ENCODE results near the gene CLEC16A. TPM values are rescaled to one million over a fixed set of nuclear protein-coding genes. Genes with fewer than 3 reads are reported as not detected.
A peak's percentile ranks its signal among the peaks of the same experiment; 100 is the strongest.

Gene CLEC16A
- polyA plus RNA-seq (2013, experiment 1 of 2) = 8.1 TPM
- polyA plus RNA-seq (2013, experiment 2 of 2) = 8.4 TPM

- Histone ChIP-seq H3K27ac (ENCODE audit: low read depth, low read length) (no peak within 1 kb of the TSS; the same call in 1 of the 2 replicates), H3K4me3 (ENCODE audit: low read length) (peak within 1 kb of the TSS; percentile 79), H3K4me1 (ENCODE audit: insufficient read depth, low read length) (peaks cover 51% of the 10 kb centered on the region), H3K9ac (ENCODE audit: low read depth, low read length) (peak within 1 kb of the TSS; percentile 29; the same call in 1 of the 2 replicates), H3K27me3 (ENCODE audit: insufficient read depth, low read length) (0 out of 2 replicates have a peak, but pooled peaks cover 8% of the 10 kb centered on the region), H3K36me3 (ENCODE audit: insufficient read depth, low read length) (0 out of 2 replicates have a peak, but pooled peaks cover 7% of the 10 kb centered on the region), H3K9me3 (ENCODE audit: insufficient read depth, low read depth, low read length) (no peaks in the 10 kb centered on the region)
- 2% methylated on average over 86 of the region's 86 CpGs for WGBS
These were observed at the start of gene CLEC16A for GRCh38 chr16:10944249-10945064. Gene CLEC16A (plus strand): TSS chr16:10944564. CDS start chr16:10944718, 154 bp downstream.

GRCh38 chr16:10895053-10895946, 49.1 kb upstream of the CLEC16A start:
- H3K27ac ChIP-seq (ENCODE audit: low read depth, low read length) = no peak overlapping the region
- H3K9ac ChIP-seq (ENCODE audit: low read depth, low read length) = no peak overlapping the region
- H3K27me3 ChIP-seq (ENCODE audit: insufficient read depth, low read length) = no peaks in the 10 kb centered on the region
- no peaks in the 10 kb centered on the region for H3K4me1 ChIP-seq (ENCODE audit: insufficient read depth, low read length)
- 30% methylated on average over 15 of the region's 17 CpGs for WGBS
- H3K36me3 ChIP-seq (ENCODE audit: insufficient read depth, low read length) = no peaks in the 10 kb centered on the region
- H3K4me3 ChIP-seq (ENCODE audit: low read length) = no peak overlapping the region
- no peaks in the 10 kb centered on the region for H3K9me3 ChIP-seq (ENCODE audit: insufficient read depth, low read depth, low read length)

GRCh38 chr16:10896165-10896564, 48.2 kb upstream of the CLEC16A start:
- no peaks in the 10 kb centered on the region for H3K4me1 ChIP-seq (ENCODE audit: insufficient read depth, low read length)
- H3K9ac ChIP-seq (ENCODE audit: low read depth, low read length) = no peak overlapping the region
- no peak overlapping the region for H3K27ac ChIP-seq (ENCODE audit: low read depth, low read length)
- no peaks in the 10 kb centered on the region for H3K36me3 ChIP-seq (ENCODE audit: insufficient read depth, low read length)
- no peak overlapping the region for H3K4me3 ChIP-seq (ENCODE audit: low read length)
- WGBS = 60% methylated on average over 1 of the region's 3 CpGs
- H3K27me3 ChIP-seq (ENCODE audit: insufficient read depth, low read length) = no peaks in the 10 kb centered on the region
- no peaks in the 10 kb centered on the region for H3K9me3 ChIP-seq (ENCODE audit: insufficient read depth, low read depth, low read length)

- no peak overlapping the region for H3K9ac ChIP-seq (ENCODE audit: low read depth, low read length)
- no peaks in the 10 kb centered on the region for H3K9me3 ChIP-seq (ENCODE audit: insufficient read depth, low read depth, low read length)
- no peaks in the 10 kb centered on the region for H3K36me3 ChIP-seq (ENCODE audit: insufficient read depth, low read length)
- WGBS = 100% methylated on average over 1 of the region's 2 CpGs
- H3K4me3 ChIP-seq (ENCODE audit: low read length) = no peak overlapping the region
- no peak overlapping the region for H3K27ac ChIP-seq (ENCODE audit: low read depth, low read length)
- no peaks in the 10 kb centered on the region for H3K4me1 ChIP-seq (ENCODE audit: insufficient read depth, low read length)
- H3K27me3 ChIP-seq (ENCODE audit: insufficient read depth, low read length) = no peaks in the 10 kb centered on the region
These were observed 47.6 kb upstream of the CLEC16A start for GRCh38 chr16:10896723-10897122.

- Histone ChIP-seq H3K9me3 (ENCODE audit: insufficient read depth, low read depth, low read length) (no peaks in the 10 kb centered on the region), H3K4me1 (ENCODE audit: insufficient read depth, low read length) (no peaks in the 10 kb centered on the region), H3K27ac (ENCODE audit: low read depth, low read length) (no peak overlapping the region), H3K36me3 (ENCODE audit: insufficient read depth, low read length) (no peaks in the 10 kb centered on the region), H3K4me3 (ENCODE audit: low read length) (no peak overlapping the region), H3K9ac (ENCODE audit: low read depth, low read length) (no peak overlapping the region), H3K27me3 (ENCODE audit: insufficient read depth, low read length) (no peaks in the 10 kb centered on the region)
- WGBS = 81% methylated on average over 5 of the region's 5 CpGs
These were observed 47.2 kb upstream of the CLEC16A start for GRCh38 chr16:10897134-10897533.

- no peaks in the 10 kb centered on the region for H3K9me3 ChIP-seq (ENCODE audit: insufficient read depth, low read depth, low read length)
- H3K27ac ChIP-seq (ENCODE audit: low read depth, low read length) = no peak overlapping the region
- H3K36me3 ChIP-seq (ENCODE audit: insufficient read depth, low read length) = no peaks in the 10 kb centered on the region
- no peaks in the 10 kb centered on the region for H3K27me3 ChIP-seq (ENCODE audit: insufficient read depth, low read length)
- 94% methylated on average over 1 of the region's 1 CpG for WGBS
- no peaks in the 10 kb centered on the region for H3K4me1 ChIP-seq (ENCODE audit: insufficient read depth, low read length)
- no peak overlapping the region for H3K4me3 ChIP-seq (ENCODE audit: low read length)
- no peak overlapping the region for H3K9ac ChIP-seq (ENCODE audit: low read depth, low read length)
These were observed 41.4 kb upstream of the CLEC16A start for GRCh38 chr16:10902999-10903398.

GRCh38 chr16:10906482-10906881, 37.9 kb upstream of the CLEC16A start:
- H3K4me1 ChIP-seq (ENCODE audit: insufficient read depth, low read length) = no peaks in the 10 kb centered on the region
- H3K27me3 ChIP-seq (ENCODE audit: insufficient read depth, low read length) = no peaks in the 10 kb centered on the region
- H3K36me3 ChIP-seq (ENCODE audit: insufficient read depth, low read length) = no peaks in the 10 kb centered on the region
- no peak overlapping the region for H3K9ac ChIP-seq (ENCODE audit: low read depth, low read length)
- no peak overlapping the region for H3K4me3 ChIP-seq (ENCODE audit: low read length)
- no peak overlapping the region for H3K27ac ChIP-seq (ENCODE audit: low read depth, low read length)
- 94% methylated on average over 19 of the region's 19 CpGs for WGBS
- no peaks in the 10 kb centered on the region for H3K9me3 ChIP-seq (ENCODE audit: insufficient read depth, low read depth, low read length)

GRCh38 chr16:10906914-10907756, 37.2 kb upstream of the CLEC16A start:
- Histone ChIP-seq H3K9ac (ENCODE audit: low read depth, low read length) (no peak overlapping the region), H3K4me1 (ENCODE audit: insufficient read depth, low read length) (no peaks in the 10 kb centered on the region), H3K36me3 (ENCODE audit: insufficient read depth, low read length) (no peaks in the 10 kb centered on the region), H3K9me3 (ENCODE audit: insufficient read depth, low read depth, low read length) (no peaks in the 10 kb centered on the region), H3K27me3 (ENCODE audit: insufficient read depth, low read length) (no peaks in the 10 kb centered on the region), H3K27ac (ENCODE audit: low read depth, low read length) (no peak overlapping the region), H3K4me3 (ENCODE audit: low read length) (no peak overlapping the region)
- WGBS = 94% methylated on average over 46 of the region's 46 CpGs

- no peaks in the 10 kb centered on the region for H3K36me3 ChIP-seq (ENCODE audit: insufficient read depth, low read length)
- H3K9me3 ChIP-seq (ENCODE audit: insufficient read depth, low read depth, low read length) = no peaks in the 10 kb centered on the region
- WGBS = 91% methylated on average over 21 of the region's 21 CpGs
- H3K4me1 ChIP-seq (ENCODE audit: insufficient read depth, low read length) = no peaks in the 10 kb centered on the region
- H3K4me3 ChIP-seq (ENCODE audit: low read length) = no peak overlapping the region
- no peaks in the 10 kb centered on the region for H3K27me3 ChIP-seq (ENCODE audit: insufficient read depth, low read length)
- no peak overlapping the region for H3K9ac ChIP-seq (ENCODE audit: low read depth, low read length)
- no peak overlapping the region for H3K27ac ChIP-seq (ENCODE audit: low read depth, low read length)
These were observed 36.7 kb upstream of the CLEC16A start for GRCh38 chr16:10907757-10908045.

- Histone ChIP-seq H3K27me3 (ENCODE audit: insufficient read depth, low read length) (no peaks in the 10 kb centered on the region), H3K9ac (ENCODE audit: low read depth, low read length) (no peak overlapping the region), H3K36me3 (ENCODE audit: insufficient read depth, low read length) (no peaks in the 10 kb centered on the region), H3K4me3 (ENCODE audit: low read length) (no peak overlapping the region), H3K4me1 (ENCODE audit: insufficient read depth, low read length) (no peaks in the 10 kb centered on the region), H3K9me3 (ENCODE audit: insufficient read depth, low read depth, low read length) (no peaks in the 10 kb centered on the region), H3K27ac (ENCODE audit: low read depth, low read length) (no peak overlapping the region)
These were observed 33.1 kb upstream of the CLEC16A start for GRCh38 chr16:10911267-10911666.

All from HUES64 (cell line).